ENCODE measurements around the gene IFRD1. TPM values are rescaled to one million over a fixed set of nuclear protein-coding genes. Genes with fewer than 3 reads are reported as not detected.

Gene IFRD1
- total RNA-seq, 1 donor from 2014 or later: 24.6 TPM

DNA sequence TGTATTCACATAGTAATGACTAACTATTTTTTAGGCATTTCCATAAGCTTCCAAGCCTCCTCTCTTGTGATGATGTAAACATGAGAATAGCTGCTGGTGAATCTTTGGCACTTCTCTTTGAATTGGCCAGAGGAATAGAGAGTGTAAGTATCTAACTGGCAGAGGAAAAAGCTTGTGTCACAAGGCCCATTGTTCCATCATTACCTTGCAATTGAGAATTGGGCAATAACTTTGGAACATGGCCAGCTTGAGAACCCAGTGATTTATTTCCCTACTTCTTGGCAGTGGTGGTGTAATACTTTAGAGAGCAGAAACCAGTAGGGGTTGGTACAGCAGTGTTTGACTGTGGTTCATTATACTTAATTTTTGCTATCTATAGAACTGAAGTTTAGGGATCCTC is 12.0 kb downstream of the IFRD1 start:
- peaks cover 58% of the 10 kb centered on the region for H3K4me1 ChIP-seq
- no peak for DNase-seq
- peak overlapping the region; percentile 64 for H3K27ac ChIP-seq (replicated peaks)
- no peaks in the 10 kb centered on the region for H3K27me3 ChIP-seq (ENCODE audit: low read depth)
- peaks cover 93% of the 10 kb centered on the region for H3K36me3 ChIP-seq
- no peaks in the 10 kb centered on the region for H3K9me3 ChIP-seq (replicated peaks)
- TF ChIP-seq, protein P1, sequence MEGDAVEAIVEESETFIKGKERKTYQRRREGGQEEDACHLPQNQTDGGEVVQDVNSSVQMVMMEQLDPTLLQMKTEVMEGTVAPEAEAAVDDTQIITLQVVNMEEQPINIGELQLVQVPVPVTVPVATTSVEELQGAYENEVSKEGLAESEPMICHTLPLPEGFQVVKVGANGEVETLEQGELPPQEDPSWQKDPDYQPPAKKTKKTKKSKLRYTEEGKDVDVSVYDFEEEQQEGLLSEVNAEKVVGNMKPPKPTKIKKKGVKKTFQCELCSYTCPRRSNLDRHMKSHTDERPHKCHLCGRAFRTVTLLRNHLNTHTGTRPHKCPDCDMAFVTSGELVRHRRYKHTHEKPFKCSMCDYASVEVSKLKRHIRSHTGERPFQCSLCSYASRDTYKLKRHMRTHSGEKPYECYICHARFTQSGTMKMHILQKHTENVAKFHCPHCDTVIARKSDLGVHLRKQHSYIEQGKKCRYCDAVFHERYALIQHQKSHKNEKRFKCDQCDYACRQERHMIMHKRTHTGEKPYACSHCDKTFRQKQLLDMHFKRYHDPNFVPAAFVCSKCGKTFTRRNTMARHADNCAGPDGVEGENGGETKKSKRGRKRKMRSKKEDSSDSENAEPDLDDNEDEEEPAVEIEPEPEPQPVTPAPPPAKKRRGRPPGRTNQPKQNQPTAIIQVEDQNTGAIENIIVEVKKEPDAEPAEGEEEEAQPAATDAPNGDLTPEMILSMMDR (IDR thresholded peaks at IDR 0.05; ENCODE audit: borderline replicate concordance): no peak
- intact Hi-C loops (cut with micrococcal nuclease): no loop called here
- no peak overlapping the region for H3K4me3 ChIP-seq

DNA sequence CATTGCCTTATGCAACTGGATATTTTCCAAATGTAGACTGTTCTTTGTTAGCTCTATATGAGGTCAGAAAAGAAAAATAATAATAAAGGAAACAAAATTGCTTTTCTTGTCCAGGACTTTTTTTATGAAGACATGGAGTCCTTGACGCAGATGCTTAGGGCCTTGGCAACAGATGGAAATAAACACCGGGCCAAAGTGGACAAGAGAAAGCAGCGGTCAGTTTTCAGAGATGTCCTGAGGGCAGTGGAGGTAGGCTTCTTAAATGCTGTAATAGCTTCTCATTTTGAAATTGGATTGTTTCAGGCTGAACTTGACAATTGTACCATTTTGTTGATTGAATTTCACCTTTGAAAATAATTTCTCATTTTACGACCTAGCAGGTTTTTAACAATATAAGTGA is 17.6 kb downstream of the IFRD1 start:
- no peak overlapping the region for H3K27ac ChIP-seq (replicated peaks)
- no peaks in the 10 kb centered on the region for H3K27me3 ChIP-seq (ENCODE audit: low read depth)
- no peak overlapping the region for H3K4me3 ChIP-seq
- intact Hi-C loops (cut with micrococcal nuclease): no loop called here
- DNase-seq: no peak
- peaks cover 93% of the 10 kb centered on the region for H3K36me3 ChIP-seq
- no peaks in the 10 kb centered on the region for H3K9me3 ChIP-seq (replicated peaks)
- TF ChIP-seq, protein P1 (IDR thresholded peaks at IDR 0.05; ENCODE audit: borderline replicate concordance): no peak
- peaks cover 67% of the 10 kb centered on the region for H3K4me1 ChIP-seq

DNA sequence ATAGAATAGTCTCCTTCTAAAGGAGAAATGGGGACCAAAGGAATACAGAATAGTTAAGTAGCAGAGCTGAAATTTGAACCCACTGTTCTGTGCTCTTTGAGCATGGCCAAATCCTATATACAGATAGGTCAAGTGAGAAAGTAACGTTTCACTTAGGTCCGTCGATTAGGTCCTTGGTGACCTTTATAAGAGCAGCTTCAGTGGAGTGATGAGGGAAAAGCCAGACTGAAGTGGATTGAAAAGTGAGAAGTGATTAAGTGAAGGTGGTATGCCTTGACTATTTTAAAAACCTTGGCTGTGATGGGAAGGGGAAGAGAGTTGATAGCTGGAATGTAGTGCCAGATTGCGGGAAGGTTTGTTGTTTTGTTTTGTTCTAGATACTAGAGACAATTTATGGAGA is 19.9 kb downstream of the IFRD1 start:
- intact Hi-C loops (cut with micrococcal nuclease): no loop called here
- Histone ChIP-seq H3K4me1 (peaks cover 50% of the 10 kb centered on the region), H3K9me3 (replicated peaks) (no peaks in the 10 kb centered on the region), H3K27ac (replicated peaks) (peak overlapping the region; percentile 50), H3K4me3 (no peak overlapping the region), H3K36me3 (peaks cover 100% of the 10 kb centered on the region), H3K27me3 (ENCODE audit: low read depth) (no peaks in the 10 kb centered on the region)
- DNase-seq: no peak
- TF ChIP-seq, protein P1 (IDR thresholded peaks at IDR 0.05; ENCODE audit: borderline replicate concordance): no peak

DNA sequence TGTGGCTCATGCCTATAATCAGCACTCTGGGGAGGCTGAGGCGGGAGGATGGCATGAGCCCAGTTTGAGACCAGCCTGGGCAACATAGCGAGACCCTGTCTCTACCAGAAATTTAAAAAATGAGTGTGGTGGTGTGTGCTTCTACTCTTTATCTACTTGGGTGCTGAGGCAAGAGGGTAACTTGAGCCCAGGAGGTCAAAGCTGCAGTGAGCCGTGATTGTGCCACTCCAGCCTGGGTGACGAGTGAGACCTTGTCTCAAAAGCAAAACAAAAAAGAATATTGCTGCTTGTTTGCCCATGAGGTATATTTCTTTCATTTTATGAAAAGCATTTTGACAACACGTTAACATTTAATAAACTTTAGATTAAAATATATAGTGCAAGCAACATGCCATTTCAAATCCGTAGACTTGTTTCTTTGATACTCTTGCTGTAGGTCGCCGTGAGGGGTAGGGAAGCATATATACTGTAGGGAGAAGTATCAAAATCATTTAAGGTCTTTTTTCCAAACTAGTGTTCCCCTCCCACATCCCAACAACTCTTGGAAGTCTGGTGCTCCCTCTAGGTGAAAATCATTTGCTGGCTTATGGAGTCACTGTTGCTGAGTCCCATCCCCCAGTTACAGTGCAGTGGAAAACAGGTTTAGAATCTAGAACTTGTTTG is 26.3 kb downstream of the IFRD1 start:
- H3K27ac ChIP-seq (replicated peaks): no peak overlapping the region
- TF ChIP-seq, protein P1 (IDR thresholded peaks at IDR 0.05; ENCODE audit: borderline replicate concordance): no peak
- no peak for DNase-seq
- peaks cover 61% of the 10 kb centered on the region for H3K36me3 ChIP-seq
- peaks cover 13% of the 10 kb centered on the region for H3K4me1 ChIP-seq
- intact Hi-C loops (cut with micrococcal nuclease): no loop called here
- no peaks in the 10 kb centered on the region for H3K9me3 ChIP-seq (replicated peaks)
- H3K27me3 ChIP-seq (ENCODE audit: low read depth): no peaks in the 10 kb centered on the region
- H3K4me3 ChIP-seq: no peak overlapping the region

DNA sequence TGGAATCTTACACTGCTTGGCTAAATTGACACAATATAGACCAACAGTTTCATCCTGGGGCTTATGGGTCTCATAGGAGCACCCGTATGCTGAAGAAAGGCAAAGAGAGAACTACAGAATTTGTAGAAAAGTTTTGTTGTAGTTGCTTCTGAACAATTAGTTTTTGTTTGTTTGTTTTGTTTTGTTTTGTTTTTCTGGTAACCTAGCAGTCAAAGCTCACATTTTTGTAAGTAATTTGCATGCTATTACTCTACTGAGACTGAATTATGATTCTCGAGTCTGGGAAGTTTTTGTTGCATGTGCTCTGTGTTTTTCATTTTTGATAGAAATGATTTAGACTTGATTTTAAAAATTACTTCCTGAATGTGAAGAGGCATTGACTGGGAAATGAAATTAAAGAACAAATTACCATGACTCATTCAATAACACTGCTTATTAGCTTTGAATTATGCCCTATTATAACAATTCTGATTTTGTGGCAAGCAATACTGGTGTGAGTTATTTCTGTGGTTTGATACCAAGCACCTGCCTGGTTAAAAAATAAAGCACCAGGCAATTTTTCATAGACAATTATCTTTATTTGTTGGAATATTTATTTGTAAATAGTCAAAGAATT is 31.0 kb downstream of the IFRD1 start:
- peaks cover 14% of the 10 kb centered on the region for H3K36me3 ChIP-seq
- intact Hi-C loops (cut with micrococcal nuclease): no loop called here
- H3K27ac ChIP-seq (replicated peaks): peak overlapping the region; percentile 86
- no peaks in the 10 kb centered on the region for H3K9me3 ChIP-seq (replicated peaks)
- H3K4me3 ChIP-seq: peak overlapping the region; percentile 39
- no peak for DNase-seq
- TF ChIP-seq, protein P1 (IDR thresholded peaks at IDR 0.05; ENCODE audit: borderline replicate concordance): no peak
- no peaks in the 10 kb centered on the region for H3K27me3 ChIP-seq (ENCODE audit: low read depth)
- H3K4me1 ChIP-seq: peaks cover 54% of the 10 kb centered on the region
